Measurements from ENCODE around the gene C1QTNF9B. TPM values are rescaled to one million over a fixed set of nuclear protein-coding genes. Genes with fewer than 3 reads are reported as not detected.

The C1QTNF9B gene
- total RNA-seq, 1 experiment from 2014 or later: not detected

DNA sequence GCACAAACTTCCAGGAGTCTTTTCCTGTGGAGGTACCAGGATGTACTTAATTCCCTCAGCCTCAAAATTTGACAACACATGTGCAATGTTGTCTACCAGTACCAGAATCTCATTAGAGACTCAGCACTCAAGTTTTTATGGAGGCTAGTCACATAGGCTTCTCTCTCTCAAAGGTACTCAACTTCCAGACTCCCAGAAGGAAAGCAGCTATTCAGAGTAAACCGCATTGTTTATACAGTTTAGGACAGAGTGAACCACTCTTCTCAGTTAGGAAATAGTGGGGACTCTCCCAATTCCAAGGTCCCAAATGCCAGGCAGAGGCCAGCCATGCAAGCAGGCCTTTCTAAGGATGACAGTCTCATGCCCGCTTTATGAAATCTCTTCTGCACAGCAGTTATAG, 8.5 kb upstream of the C1QTNF9B start:
- TF ChIP-seq CTCF (IDR thresholded peaks at IDR 0.05; ENCODE audit: insufficient read depth in 1 of 2, low read depth in 1 of 2, low read length in 1 of 2, severe bottlenecking in 1 of 2, unreplicated experiment in 1 of 2): no peak
- no TSS peak for BruUV-seq (replicated peaks)
- CTCF ChIA-PET: no interaction called here
- H3K27ac Mint-ChIP-seq (ENCODE audit: unreplicated experiment): no peak overlapping the region
- H3K27me3 Mint-ChIP-seq (ENCODE audit: insufficient read depth, unreplicated experiment): no peaks in the 10 kb centered on the region
- no peak for DNase-seq
- H3K9me3 Mint-ChIP-seq (ENCODE audit: unreplicated experiment): no peaks in the 10 kb centered on the region
- H3K4me1 ChIP-seq: peaks cover 20% of the 10 kb centered on the region
- H3K36me3 Mint-ChIP-seq (ENCODE audit: insufficient read depth, unreplicated experiment): no peaks in the 10 kb centered on the region
- intact Hi-C loops (cut with micrococcal nuclease; ENCODE audit: unreplicated experiment): no loop called here
- no peaks in the 10 kb centered on the region for H3K36me3 ChIP-seq (ENCODE audit: control insufficient read depth, insufficient read depth, low read length)
- H3K9me3 ChIP-seq: no peaks in the 10 kb centered on the region
- POLR2A ChIA-PET: no interaction called here
- no peaks in the 10 kb centered on the region for H3K27me3 ChIP-seq (replicated peaks; ENCODE audit: control insufficient read depth, insufficient read depth, low read length)
- peaks cover 16% of the 10 kb centered on the region for H3K4me1 Mint-ChIP-seq (ENCODE audit: low read depth, unreplicated experiment)
- no peak overlapping the region for H3K4me3 Mint-ChIP-seq (ENCODE audit: unreplicated experiment)
- H3K4me3 ChIP-seq (ENCODE audit: low read depth, low read length): no peak overlapping the region

DNA sequence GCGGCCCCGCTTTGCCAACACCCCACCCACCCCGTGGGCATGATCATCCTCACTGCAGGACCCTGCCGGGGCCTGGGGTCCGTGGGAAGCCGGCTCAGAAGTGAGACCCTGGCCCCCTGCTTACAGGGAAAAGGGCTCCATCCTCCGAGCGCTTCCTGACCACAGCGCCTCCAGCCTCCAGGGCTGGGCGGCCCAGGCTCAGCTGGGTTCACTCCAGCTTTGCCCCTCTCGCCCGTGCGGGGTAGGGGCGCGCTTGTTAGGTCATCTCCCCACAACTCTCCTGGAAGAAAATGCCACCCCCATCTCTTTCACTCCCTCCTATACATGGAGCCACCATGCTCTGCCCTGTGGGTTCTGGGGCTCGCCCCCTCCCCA, 6.6 kb upstream of the C1QTNF9B start:
- ChIA-PET CTCF (no interaction called here), POLR2A (no interaction called here)
- Histone ChIP-seq H3K4me1 (peaks cover 7% of the 10 kb centered on the region), H3K9me3 (no peaks in the 10 kb centered on the region), H3K27me3 (replicated peaks; ENCODE audit: control insufficient read depth, insufficient read depth, low read length) (no peaks in the 10 kb centered on the region), H3K36me3 (ENCODE audit: control insufficient read depth, insufficient read depth, low read length) (no peaks in the 10 kb centered on the region), H3K4me3 (ENCODE audit: low read depth, low read length) (no peak overlapping the region)
- no peaks in the 10 kb centered on the region for H3K36me3 Mint-ChIP-seq (ENCODE audit: insufficient read depth, unreplicated experiment)
- no peak overlapping the region for H3K27ac Mint-ChIP-seq (ENCODE audit: unreplicated experiment)
- no peak for TF ChIP-seq CTCF (IDR thresholded peaks at IDR 0.05; ENCODE audit: insufficient read depth in 1 of 2, low read depth in 1 of 2, low read length in 1 of 2, severe bottlenecking in 1 of 2, unreplicated experiment in 1 of 2)
- no peak overlapping the region for H3K4me3 Mint-ChIP-seq (ENCODE audit: unreplicated experiment)
- peaks cover 7% of the 10 kb centered on the region for H3K4me1 Mint-ChIP-seq (ENCODE audit: low read depth, unreplicated experiment)
- intact Hi-C loops (cut with micrococcal nuclease; ENCODE audit: unreplicated experiment): no loop called here
- BruUV-seq (replicated peaks): no TSS peak
- no peaks in the 10 kb centered on the region for H3K27me3 Mint-ChIP-seq (ENCODE audit: insufficient read depth, unreplicated experiment)
- no peak for DNase-seq
- no peaks in the 10 kb centered on the region for H3K9me3 Mint-ChIP-seq (ENCODE audit: unreplicated experiment)

DNA sequence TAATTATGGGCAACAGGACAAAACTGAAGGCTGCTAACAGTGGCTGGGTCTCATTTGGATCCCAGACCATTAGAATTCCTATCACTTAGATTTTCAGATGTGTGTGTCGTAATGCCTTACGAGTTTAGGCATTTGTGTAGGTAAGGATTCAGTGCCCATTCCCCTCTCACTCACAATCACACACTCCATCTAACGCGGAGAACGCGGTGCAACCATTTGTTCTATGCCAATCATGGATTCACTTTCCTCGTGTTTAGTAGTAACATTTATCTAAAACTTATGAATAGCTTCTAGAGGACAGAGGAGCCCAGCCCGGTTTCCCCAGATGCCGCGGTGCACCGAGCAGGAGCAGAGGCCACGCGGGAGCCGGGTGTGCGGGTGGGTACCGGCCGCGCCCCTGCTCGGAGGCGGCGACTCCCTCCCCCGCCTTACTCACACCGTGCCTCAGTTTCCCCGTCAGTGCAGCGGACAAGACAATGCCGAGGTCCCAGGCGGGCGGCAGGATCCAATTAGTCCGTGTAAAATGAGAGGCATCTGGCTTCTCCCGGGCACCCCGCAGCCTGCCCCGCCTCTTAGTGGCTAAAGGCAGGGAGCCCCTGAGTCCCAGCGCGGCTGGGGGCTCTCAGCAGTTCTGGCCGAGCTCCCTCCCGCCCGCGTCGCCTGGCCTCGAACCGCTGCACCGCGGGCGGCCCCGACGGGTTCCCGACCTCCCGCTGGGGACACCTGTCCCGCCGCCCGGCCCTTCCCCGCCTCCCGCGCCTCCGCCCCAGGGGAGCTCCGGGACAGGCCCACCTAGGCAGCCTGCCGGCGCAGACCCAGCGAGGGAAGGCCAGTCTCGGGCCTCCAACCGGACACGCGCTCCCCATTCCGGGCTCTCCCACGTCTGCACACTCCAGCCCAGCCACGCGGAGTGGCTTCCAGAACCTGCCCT, 5.9 kb upstream of the C1QTNF9B start:
- no peaks in the 10 kb centered on the region for H3K36me3 ChIP-seq (ENCODE audit: control insufficient read depth, insufficient read depth, low read length)
- no peak for TF ChIP-seq CTCF (IDR thresholded peaks at IDR 0.05; ENCODE audit: insufficient read depth in 1 of 2, low read depth in 1 of 2, low read length in 1 of 2, severe bottlenecking in 1 of 2, unreplicated experiment in 1 of 2)
- no peak for DNase-seq
- H3K4me1 ChIP-seq: peaks cover 7% of the 10 kb centered on the region
- ChIA-PET POLR2A (no interaction called here), CTCF (no interaction called here)
- H3K9me3 ChIP-seq: no peaks in the 10 kb centered on the region
- H3K4me3 Mint-ChIP-seq (ENCODE audit: unreplicated experiment): no peak overlapping the region
- no peaks in the 10 kb centered on the region for H3K27me3 ChIP-seq (replicated peaks; ENCODE audit: control insufficient read depth, insufficient read depth, low read length)
- no TSS peak for BruUV-seq (replicated peaks)
- intact Hi-C loops (cut with micrococcal nuclease; ENCODE audit: unreplicated experiment): no loop called here
- no peaks in the 10 kb centered on the region for H3K27me3 Mint-ChIP-seq (ENCODE audit: insufficient read depth, unreplicated experiment)
- H3K4me3 ChIP-seq (ENCODE audit: low read depth, low read length): no peak overlapping the region
- H3K27ac Mint-ChIP-seq (ENCODE audit: unreplicated experiment): no peak overlapping the region
- H3K9me3 Mint-ChIP-seq (ENCODE audit: unreplicated experiment): no peaks in the 10 kb centered on the region
- peaks cover 7% of the 10 kb centered on the region for H3K4me1 Mint-ChIP-seq (ENCODE audit: low read depth, unreplicated experiment)
- no peaks in the 10 kb centered on the region for H3K36me3 Mint-ChIP-seq (ENCODE audit: insufficient read depth, unreplicated experiment)

Measured in Caco-2 (cell line).